Colonic mucosa (tissue), 4 donors: ENCODE measurements around the gene ZNF611. TPM values are rescaled to one million over a fixed set of nuclear protein-coding genes. Genes with fewer than 3 reads are reported as not detected.
"Not testable (repeated sequence)": the region's sequence is repeated elsewhere in the genome, so short reads cannot be mapped to it uniquely, and the experiment has no call there.

ENCODE experiments used
- DNase-seq: peaks from one replicate; pipeline ENCODE4 v3.0.0-alpha.2; 2020
- H3K27ac ChIP-seq: fragments of 200-600 bp; one replicate; pipeline ENCODE4 v1.8.0; 2021
- H3K27me3 ChIP-seq: fragments of 200-600 bp; one replicate; pipeline ENCODE4 v1.8.0; 2021
- H3K36me3 ChIP-seq: fragments of 200-600 bp; one replicate; pipeline ENCODE4 v1.8.0; 2021
- H3K4me1 ChIP-seq: fragments of 200-600 bp; one replicate; pipeline ENCODE4 v1.8.0; 2021; ENCODE audit warnings: mild to moderate bottlenecking
- H3K4me3 ChIP-seq: fragments of 200-600 bp; one replicate; pipeline ENCODE4 v1.8.0; 2021
- H3K9ac ChIP-seq, 2 donors: one replicate each; pipeline ENCODE4 v1.7.0; 2013; ENCODE audit warnings: control low read depth in 2 of 2, low read depth in 2 of 2, low read length in 2 of 2
- H3K9me3 ChIP-seq: fragments of 200-600 bp; one replicate; pipeline ENCODE4 v1.8.0; 2021
- intact Hi-C: fragments of 100-400 bp; cut with DNase I; formaldehyde crosslinking; loops from one replicate; pipeline ENCODE4 v1.14.1; 2022
- total RNA-seq, 2 donors: library from RNA; stranded (reverse); fragmentation: NEBNext Ultra II Directional in 1 of 2; extraction: Animal tissue kit (Norgen Biotek cat#: 25700) in 1 of 2; gene quantifications; one replicate each; pipeline ENCODE4 v1.2.1, GENCODE V29; 2021
- TF ChIP-seq, protein P1 (sequence below): fragments of 200-600 bp; IDR thresholded peaks from one replicate; pipeline ENCODE4 v1.8.0; 2022; ENCODE audit warnings: antibody characterized with exemption, mild to moderate bottlenecking
- donor health status: healthy.
- donor health status: DM: no; HTN: no; CAD: no.
- donor health status: DM: no; HTN: no; CAD: no.

ZNF611 gene
- total RNA-seq, 2 donors from 2014 or later = 9.8 to 17.7 TPM

DNA sequence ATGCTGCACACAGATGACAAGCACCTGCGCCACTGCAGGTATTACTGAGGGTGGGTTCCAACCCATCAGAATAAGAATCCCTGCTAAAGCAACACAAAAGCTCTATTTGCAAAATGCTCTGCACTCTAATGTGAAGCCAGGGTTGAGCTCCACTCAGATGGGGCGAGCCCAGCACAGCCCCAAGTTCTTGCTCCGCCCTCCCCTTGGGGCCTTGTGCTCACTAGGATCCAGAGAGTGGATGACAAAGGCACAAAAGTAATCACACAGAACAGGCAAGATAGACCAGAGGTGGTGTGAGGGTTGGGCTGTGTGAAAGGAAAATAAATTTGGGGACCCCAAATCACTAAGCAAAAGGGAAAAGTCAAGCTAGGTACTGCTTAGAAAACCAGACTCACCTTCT lies 8.2 kb upstream of the ZNF611 start:
- no peak overlapping the region for H3K27ac ChIP-seq

DNA sequence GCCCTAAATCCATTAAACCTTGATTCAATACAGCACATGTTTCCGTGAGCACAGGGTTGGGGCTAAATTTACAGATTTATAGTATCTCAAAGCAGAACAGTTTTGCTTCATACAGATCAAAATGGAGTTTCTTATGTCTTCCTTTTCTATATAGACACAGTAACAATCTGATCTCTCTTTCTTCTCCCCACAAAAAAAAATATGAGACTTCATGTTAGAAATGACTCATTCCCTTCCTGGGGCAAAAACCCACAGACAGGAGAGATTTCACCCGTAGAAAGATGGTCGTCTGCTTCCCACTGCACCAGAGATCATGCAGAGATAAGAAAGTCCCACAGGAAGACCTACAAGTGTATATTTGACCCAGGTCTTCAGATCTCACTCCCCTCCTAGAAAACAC lies 7.7 kb upstream of the ZNF611 start:
- Histone ChIP-seq H3K9ac (no peak overlapping the region), H3K4me1 (no peaks in the 10 kb centered on the region), H3K9me3 (no peaks in the 10 kb centered on the region), H3K27ac (no peak overlapping the region), H3K27me3 (no peaks in the 10 kb centered on the region), H3K36me3 (no peaks in the 10 kb centered on the region), H3K4me3 (no peak overlapping the region)
- intact Hi-C loops = no loop called here
- no peak for DNase-seq
- TF ChIP-seq, protein P1, sequence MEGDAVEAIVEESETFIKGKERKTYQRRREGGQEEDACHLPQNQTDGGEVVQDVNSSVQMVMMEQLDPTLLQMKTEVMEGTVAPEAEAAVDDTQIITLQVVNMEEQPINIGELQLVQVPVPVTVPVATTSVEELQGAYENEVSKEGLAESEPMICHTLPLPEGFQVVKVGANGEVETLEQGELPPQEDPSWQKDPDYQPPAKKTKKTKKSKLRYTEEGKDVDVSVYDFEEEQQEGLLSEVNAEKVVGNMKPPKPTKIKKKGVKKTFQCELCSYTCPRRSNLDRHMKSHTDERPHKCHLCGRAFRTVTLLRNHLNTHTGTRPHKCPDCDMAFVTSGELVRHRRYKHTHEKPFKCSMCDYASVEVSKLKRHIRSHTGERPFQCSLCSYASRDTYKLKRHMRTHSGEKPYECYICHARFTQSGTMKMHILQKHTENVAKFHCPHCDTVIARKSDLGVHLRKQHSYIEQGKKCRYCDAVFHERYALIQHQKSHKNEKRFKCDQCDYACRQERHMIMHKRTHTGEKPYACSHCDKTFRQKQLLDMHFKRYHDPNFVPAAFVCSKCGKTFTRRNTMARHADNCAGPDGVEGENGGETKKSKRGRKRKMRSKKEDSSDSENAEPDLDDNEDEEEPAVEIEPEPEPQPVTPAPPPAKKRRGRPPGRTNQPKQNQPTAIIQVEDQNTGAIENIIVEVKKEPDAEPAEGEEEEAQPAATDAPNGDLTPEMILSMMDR = no peak

More for the DNA sequence above, 8.2 kb upstream of the ZNF611 start:
- no peaks in the 10 kb centered on the region for H3K4me1 ChIP-seq
- intact Hi-C loops = no loop called here
- no peak for DNase-seq
- no peaks in the 10 kb centered on the region for H3K36me3 ChIP-seq
- no peaks in the 10 kb centered on the region for H3K9me3 ChIP-seq
- no peak overlapping the region for H3K9ac ChIP-seq
- H3K27me3 ChIP-seq = no peaks in the 10 kb centered on the region
- no peak overlapping the region for H3K4me3 ChIP-seq
- TF ChIP-seq, protein P1 = no peak

DNA sequence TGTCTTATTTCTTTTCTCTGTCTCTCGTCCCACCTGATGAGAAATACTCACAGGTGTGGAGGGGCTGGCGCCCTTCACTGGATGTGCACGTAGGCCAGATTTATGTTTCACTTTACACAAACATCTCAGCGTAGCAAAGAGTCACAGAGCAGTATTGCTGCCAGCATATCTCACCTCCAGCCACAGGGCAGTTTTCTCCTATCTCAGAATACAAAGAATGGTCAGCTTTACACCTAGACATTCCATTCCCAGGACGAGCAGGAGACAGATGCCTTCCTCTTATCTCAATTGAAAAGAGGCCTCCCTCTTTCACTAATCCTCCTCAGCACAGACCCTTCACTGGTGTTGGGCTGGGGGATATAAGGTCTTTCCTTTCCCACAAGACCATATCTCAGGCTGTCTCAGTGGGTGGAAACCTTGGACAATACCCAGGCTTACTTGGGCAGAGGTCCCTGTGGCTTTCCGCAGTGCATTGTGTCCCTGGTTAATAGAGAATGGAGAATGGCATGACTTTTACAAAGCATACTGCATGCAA lies 7.2 kb upstream of the ZNF611 start:
- TF ChIP-seq, protein P1 = no peak
- H3K9ac ChIP-seq = no peak overlapping the region
- intact Hi-C loops = no loop called here
- no peaks in the 10 kb centered on the region for H3K9me3 ChIP-seq
- H3K36me3 ChIP-seq = no peaks in the 10 kb centered on the region
- H3K4me3 ChIP-seq = no peak overlapping the region
- H3K27ac ChIP-seq = no peak overlapping the region
- no peaks in the 10 kb centered on the region for H3K4me1 ChIP-seq
- no peaks in the 10 kb centered on the region for H3K27me3 ChIP-seq
- DNase-seq = no peak

DNA sequence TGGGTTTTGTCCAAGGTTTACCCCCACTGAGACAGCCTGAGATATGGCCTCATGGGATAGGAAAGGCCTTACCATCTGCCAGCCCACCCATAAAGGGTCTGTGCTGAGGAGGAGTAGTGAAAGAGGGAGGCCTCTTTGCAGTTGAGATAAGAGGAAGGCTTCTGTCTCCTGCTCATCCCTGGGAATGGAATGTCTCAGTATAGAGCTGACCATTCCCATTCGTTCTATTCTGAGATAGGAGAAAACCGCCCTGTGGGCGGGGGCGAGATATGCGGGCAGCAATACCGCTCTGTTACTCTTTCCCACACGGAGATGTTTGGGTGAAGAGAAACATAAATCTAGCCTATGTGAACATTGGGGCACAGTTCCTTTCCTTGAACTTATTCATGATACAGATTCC lies 6.5 kb upstream of the ZNF611 start:
- H3K9me3 ChIP-seq, H3K4me1 ChIP-seq, DNase-seq, intact Hi-C loops, H3K9ac ChIP-seq, H3K4me3 ChIP-seq, H3K27ac ChIP-seq, H3K27me3 ChIP-seq, H3K36me3 ChIP-seq: not testable (repeated sequence)

DNA sequence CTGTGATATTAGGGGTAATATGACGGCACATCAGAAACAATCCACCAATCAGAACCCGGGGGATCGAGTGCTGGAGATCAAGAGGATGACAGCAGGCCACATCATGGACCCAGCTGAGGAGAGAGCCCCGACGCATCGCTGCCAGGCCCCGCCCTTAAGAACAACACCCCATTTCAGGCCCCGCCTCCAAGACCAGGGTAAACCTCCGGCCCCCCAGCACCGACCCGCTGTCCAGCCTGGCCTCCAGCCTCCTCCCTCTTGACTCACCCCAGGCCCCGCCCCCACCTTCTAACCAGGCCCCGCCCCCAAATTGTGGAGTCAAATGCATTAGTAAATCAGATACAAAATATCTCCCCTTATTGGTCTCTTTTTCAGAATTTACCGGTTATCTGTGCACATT lies 4.7 kb upstream of the ZNF611 start:
- no peaks in the 10 kb centered on the region for H3K4me1 ChIP-seq
- H3K27me3 ChIP-seq = no peaks in the 10 kb centered on the region
- no peaks in the 10 kb centered on the region for H3K36me3 ChIP-seq
- no peak overlapping the region for H3K9ac ChIP-seq
- H3K27ac ChIP-seq = no peak overlapping the region
- intact Hi-C loops = no loop called here
- DNase-seq = no peak
- no peaks in the 10 kb centered on the region for H3K9me3 ChIP-seq
- TF ChIP-seq, protein P1 = no peak
- no peak overlapping the region for H3K4me3 ChIP-seq

DNA sequence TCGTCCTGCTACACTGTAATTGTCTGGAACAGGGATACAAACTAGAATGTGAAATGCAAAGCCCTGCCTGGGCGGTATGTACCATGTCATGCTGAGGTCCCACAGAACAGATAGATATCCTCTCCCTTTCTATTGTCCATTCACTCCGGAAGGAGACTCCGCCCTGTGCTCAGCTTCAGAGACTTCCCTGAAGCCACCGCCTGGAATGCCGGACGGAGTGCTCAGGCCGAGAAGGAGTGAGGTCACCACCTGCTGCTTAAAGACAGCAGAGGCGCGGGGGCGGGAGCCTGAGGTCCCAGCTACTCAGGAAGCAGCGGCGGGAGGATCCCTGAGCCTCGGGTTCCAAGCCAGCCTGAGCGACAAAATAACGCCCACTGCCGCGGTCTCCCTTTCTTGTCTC lies 890 bp upstream of the ZNF611 start:
- Histone ChIP-seq H3K4me3 (no peak overlapping the region), H3K4me1 (no peaks in the 10 kb centered on the region), H3K36me3 (no peaks in the 10 kb centered on the region), H3K9ac (peak overlapping the region in 1 of 2 donors; percentile 46), H3K27ac (peak overlapping the region; percentile 71), H3K27me3 (no peaks in the 10 kb centered on the region), H3K9me3 (no peaks in the 10 kb centered on the region)
- intact Hi-C loops = no loop called here
- DNase-seq = peak; percentile 38
- TF ChIP-seq, protein P1 = no peak
